ENCODE results near the gene ATP8A2.

The ATP8A2 gene

DNA sequence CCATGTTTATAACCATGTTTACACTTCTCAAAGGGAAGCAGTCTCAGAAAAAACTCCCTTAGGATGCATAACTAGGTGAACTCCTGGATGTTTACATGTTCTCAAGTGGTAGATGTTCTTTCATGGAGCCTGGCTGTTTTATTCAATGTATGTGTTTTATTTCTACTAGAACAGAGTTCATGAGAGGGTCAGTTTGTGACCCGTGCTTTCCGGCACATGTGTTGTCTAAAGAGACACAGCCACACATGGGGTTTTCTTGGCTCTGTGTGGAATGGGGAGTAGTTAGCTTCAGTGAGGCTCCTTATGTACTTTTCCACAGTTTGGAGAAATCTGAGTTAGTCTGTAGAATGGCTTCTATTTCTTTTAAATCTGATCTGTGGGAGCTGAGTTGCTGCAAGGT lies 60.9 kb downstream of the ATP8A2 start:
- TF ChIP-seq Cebpa-rat (IDR thresholded peaks at IDR 0.05), result no peak
- Histone ChIP-seq H3K27me3 (no peaks in the 10 kb centered on the region), H3K9me3 (replicated peaks in 1 of 11) (peaks cover 1 to 3% (median 2%) of the 10 kb centered on the region in 11 experiments; a peak in 19 of 22 replicates), H3K9ac (no peak overlapping the region), H4K20me1 (no peaks in the 10 kb centered on the region), H3K4me3 (no peak overlapping the region), H3K36me3 (no peaks in the 10 kb centered on the region), H3K27ac (no peak overlapping the region), H3K4me2 (no peak overlapping the region), H3K4me1 (peaks cover 0 to 6% (median 0%) of the 10 kb centered on the region in 10 experiments; a peak in 4 of 20 replicates)

DNA sequence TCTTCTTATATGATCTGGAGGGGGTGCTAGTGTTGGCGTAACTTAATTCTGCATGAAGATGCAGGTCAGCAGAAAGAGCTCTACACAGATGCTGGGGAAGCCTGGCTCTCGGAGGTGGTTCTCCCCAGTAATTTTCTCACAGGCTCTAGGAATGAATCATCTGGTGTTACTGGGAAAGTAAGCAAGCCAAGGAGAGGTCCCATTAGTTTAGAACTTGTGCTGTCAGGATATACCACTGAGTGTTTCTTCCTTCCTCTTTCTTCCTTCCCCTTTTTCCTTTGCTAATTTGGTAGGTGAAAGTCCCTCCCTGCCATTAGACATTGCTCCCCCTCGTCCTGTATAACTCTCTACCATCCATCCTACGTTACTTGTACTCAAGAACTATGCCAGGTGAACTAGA lies 68.3 kb downstream of the ATP8A2 start:
- no peak for TF ChIP-seq Cebpa-rat (IDR thresholded peaks at IDR 0.05)
- Histone ChIP-seq H3K36me3 (no peaks in the 10 kb centered on the region), H3K9ac (no peak overlapping the region), H3K4me3 (no peak overlapping the region), H4K20me1 (no peaks in the 10 kb centered on the region), H3K9me3 (replicated peaks in 1 of 11) (no peaks in the 10 kb centered on the region), H3K4me1 (peaks cover 10 to 35% (median 16%) of the 10 kb centered on the region in 10 experiments), H3K27me3 (no peaks in the 10 kb centered on the region), H3K27ac (no peak overlapping the region), H3K4me2 (peak overlapping the region; percentile 32 to 80 (median 56))

DNA sequence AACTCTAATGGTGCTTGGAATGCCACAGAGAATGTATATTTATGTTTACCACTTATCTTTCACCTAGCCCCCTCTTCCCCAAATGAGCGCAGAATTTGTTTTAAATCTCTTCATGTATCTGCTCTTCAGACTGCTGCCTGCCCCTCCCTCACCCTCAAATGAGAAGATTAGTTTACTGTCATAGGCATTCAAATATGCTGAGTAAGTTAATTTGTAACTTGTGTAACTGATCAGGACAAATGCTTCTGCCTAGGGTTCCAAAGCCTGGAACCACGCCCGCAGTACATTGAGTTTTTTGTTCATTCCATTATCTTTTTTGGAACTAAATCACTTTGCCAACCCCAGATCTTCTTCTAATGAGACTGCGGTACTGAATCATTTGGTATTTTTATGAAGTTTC lies 74.5 kb downstream of the ATP8A2 start:
- H3K9me3 ChIP-seq (replicated peaks in 1 of 11), result peaks cover 7 to 13% (median 9%) of the 10 kb centered on the region in 11 experiments; a peak in 19 of 22 replicates
- H3K4me2 ChIP-seq, result no peak overlapping the region
- H3K9ac ChIP-seq, result no peak overlapping the region
- H3K36me3 ChIP-seq, result no peaks in the 10 kb centered on the region
- H3K4me3 ChIP-seq, result no peak overlapping the region
- H3K27ac ChIP-seq, result no peak overlapping the region
- no peaks in the 10 kb centered on the region for H3K27me3 ChIP-seq
- TF ChIP-seq Cebpa-rat (IDR thresholded peaks at IDR 0.05), result no peak
- no peaks in the 10 kb centered on the region for H4K20me1 ChIP-seq
- H3K4me1 ChIP-seq, result peaks cover 0 to 6% (median 4%) of the 10 kb centered on the region in 10 experiments; a peak in 7 of 20 replicates

DNA sequence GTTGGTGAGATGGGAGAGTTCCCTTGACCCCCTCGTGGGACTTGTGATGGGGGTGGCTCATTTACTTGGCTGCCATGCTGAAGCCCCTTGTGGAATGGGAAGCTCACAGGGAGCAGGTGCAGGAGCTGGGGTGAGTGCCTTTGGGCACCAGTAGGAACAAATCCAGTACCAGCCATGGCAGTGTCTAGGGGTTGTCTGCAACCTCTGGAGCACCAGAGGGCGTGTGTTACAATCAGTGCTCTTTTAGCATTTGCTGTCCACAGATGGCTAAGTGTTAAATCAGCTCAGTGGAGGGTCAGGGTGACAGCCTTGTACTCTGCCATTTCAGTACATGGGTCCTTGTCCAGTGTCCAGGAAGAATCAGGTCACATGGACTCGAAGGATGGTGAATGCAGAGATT lies 75.6 kb downstream of the ATP8A2 start:
- H3K4me1 ChIP-seq, result peaks cover 0 to 6% (median 2%) of the 10 kb centered on the region in 10 experiments; a peak in 3 of 20 replicates

DNA sequence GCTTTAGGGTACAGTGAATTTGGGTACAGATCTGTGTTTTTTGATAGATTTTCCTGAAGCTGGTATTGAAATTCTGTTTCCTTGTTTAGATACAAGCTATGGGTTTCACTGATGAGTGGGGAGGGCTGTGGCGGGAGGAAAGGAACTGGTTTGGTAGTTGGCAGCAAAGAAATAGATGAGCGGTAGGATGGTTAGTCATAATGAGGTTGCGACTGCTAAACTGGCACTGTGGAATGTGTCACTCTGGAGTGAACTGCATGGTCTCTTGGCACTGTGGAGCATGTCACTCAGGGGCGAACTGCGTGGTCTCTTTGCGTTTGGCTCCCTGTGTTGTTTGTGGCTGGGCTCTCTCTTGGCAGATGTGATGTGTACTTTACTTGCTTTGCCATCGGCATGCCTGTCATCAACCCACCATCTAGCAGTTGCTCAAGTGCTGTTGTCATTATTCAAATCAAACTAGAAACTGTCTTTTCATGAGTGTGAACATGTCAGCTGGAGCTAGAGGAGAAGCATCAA lies 82.1 kb downstream of the ATP8A2 start:
- Histone ChIP-seq H3K9ac (no peak overlapping the region), H3K36me3 (no peaks in the 10 kb centered on the region), H4K20me1 (no peaks in the 10 kb centered on the region), H3K27me3 (no peaks in the 10 kb centered on the region), H3K4me2 (no peak overlapping the region), H3K27ac (no peak overlapping the region), H3K9me3 (replicated peaks in 1 of 11) (no peaks in the 10 kb centered on the region), H3K4me3 (no peak overlapping the region), H3K4me1 (peaks cover 0 to 6% (median 2%) of the 10 kb centered on the region in 10 experiments; a peak in 3 of 20 replicates)
- TF ChIP-seq Cebpa-rat (IDR thresholded peaks at IDR 0.05), result no peak

More for the DNA sequence above, 75.6 kb downstream of the ATP8A2 start:
- Histone ChIP-seq H3K27me3 (no peaks in the 10 kb centered on the region), H3K27ac (no peak overlapping the region), H3K9ac (no peak overlapping the region), H3K4me3 (no peak overlapping the region), H4K20me1 (no peaks in the 10 kb centered on the region), H3K9me3 (replicated peaks in 1 of 11) (peaks cover 7 to 13% (median 9%) of the 10 kb centered on the region in 11 experiments; a peak in 19 of 22 replicates), H3K36me3 (no peaks in the 10 kb centered on the region), H3K4me2 (no peak overlapping the region)
- no peak for TF ChIP-seq Cebpa-rat (IDR thresholded peaks at IDR 0.05)

DNA sequence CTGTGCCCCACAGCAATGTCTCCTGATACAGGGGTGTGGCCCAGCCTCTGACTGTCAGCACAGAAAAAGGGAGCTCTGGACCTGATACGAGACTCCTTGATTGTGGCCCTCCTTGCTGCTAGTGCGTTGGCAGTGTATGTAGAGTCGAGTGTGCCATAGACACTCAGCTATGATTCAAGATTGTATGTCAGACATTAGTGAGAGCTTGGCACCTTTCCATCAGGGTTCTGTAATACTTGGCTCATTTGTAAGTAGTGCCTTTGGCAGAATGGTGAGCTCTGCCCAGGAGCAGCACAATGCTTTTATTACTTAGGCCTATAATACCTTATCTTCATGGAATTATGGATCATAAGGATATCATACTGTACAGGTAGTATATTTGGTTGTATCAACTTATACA lies 83.4 kb downstream of the ATP8A2 start:
- Histone ChIP-seq H3K9me3 (replicated peaks in 1 of 11) (no peaks in the 10 kb centered on the region), H4K20me1 (no peaks in the 10 kb centered on the region), H3K27me3 (no peaks in the 10 kb centered on the region), H3K36me3 (no peaks in the 10 kb centered on the region), H3K4me1 (no peaks in the 10 kb centered on the region), H3K4me2 (no peak overlapping the region), H3K27ac (no peak overlapping the region), H3K4me3 (no peak overlapping the region), H3K9ac (no peak overlapping the region)
- no peak for TF ChIP-seq Cebpa-rat (IDR thresholded peaks at IDR 0.05)

DNA sequence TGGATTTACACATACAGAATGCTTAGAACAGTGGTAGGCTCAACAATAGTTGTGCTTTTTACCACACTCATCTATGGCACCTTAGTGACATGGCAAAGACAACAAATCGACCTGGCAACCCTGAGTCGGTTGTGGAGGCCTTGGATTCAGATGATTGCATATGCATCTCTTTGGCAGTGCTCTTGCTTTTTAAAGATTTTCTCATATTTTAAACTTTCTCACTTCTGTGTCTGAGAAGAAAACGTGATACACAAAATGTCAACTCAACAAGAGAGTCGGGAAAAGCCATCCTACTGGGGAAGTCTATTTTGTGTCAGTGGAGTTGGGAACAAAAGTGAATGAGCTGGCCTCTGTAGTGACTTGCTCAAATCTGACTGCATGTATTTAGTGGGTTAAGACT lies 85.8 kb downstream of the ATP8A2 start:
- no peak for TF ChIP-seq Cebpa-rat (IDR thresholded peaks at IDR 0.05)
- no peaks in the 10 kb centered on the region for H3K9me3 ChIP-seq (replicated peaks in 1 of 11)
- no peaks in the 10 kb centered on the region for H4K20me1 ChIP-seq
- no peaks in the 10 kb centered on the region for H3K27me3 ChIP-seq
- no peak overlapping the region for H3K27ac ChIP-seq
- no peak overlapping the region for H3K9ac ChIP-seq
- H3K36me3 ChIP-seq, result no peaks in the 10 kb centered on the region
- H3K4me3 ChIP-seq, result no peak overlapping the region
- H3K4me2 ChIP-seq, result no peak overlapping the region
- no peaks in the 10 kb centered on the region for H3K4me1 ChIP-seq

DNA sequence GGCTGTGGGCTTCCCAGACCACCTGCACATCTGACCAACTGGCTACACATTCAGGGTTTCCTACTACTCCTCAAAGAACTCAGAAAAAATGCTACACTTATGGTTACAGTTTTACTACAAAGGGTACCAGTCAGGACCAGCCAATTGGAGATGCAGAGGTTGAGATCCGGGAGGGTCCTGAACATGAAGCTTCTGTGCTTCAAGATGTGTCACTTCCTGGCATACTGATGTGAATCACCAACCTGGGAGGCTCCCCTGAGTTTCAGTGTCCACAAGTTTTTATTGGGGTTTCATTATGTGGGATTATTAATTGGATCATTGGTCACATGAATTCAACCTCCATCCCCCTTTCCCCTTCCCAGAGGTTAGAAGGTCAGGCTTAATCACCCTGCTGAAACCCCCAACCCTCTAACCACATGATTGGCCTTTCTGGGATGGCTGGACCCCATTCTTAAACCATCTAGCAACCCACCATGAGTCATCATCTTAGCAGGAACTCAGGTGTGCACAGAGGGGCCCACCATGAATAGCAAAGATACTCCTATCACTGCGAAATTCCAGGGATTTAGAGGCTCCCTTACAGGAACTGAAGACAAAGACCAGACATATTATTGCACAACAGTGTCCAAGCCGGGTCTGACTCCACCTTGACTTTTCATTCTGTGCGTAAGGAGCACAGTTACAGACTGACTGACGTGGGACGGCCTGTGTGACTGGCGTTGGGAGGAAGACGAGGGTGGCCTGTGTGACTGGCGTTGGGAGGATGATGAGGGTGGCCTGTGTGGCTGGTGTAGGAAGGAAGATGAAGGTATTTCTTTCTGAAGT lies 90.7 kb downstream of the ATP8A2 start:
- no peak overlapping the region for H3K27ac ChIP-seq

DNA sequence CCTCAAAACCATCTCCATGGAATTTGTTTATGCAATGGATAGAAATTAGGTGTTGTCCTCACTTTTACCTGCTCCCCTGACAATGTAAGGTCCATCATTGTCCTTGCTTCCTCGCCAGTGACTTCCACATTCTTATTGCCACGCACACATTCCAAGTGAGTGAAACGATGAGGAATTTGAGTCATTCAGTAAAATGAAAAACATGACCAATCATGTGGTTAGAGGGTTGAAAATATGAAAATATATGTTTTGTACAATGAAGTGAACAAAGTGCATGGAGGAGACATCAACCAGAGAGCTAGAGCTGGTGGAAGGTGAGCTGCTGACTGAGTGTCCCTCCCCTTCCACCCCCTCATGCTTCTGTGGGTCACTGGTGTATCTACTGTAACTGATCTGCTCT lies 91.7 kb downstream of the ATP8A2 start:
- peaks cover 0 to 5% (median 0%) of the 10 kb centered on the region in 10 experiments; a peak in 1 of 20 replicates for H3K4me1 ChIP-seq
- peaks cover 7 to 18% (median 9%) of the 10 kb centered on the region in 11 experiments; a peak in 21 of 22 replicates for H3K9me3 ChIP-seq (replicated peaks in 1 of 11)
- H3K4me2 ChIP-seq, result no peak overlapping the region
- no peak overlapping the region for H3K9ac ChIP-seq
- H4K20me1 ChIP-seq, result no peaks in the 10 kb centered on the region
- no peak for TF ChIP-seq Cebpa-rat (IDR thresholded peaks at IDR 0.05)
- H3K27me3 ChIP-seq, result no peaks in the 10 kb centered on the region
- no peaks in the 10 kb centered on the region for H3K36me3 ChIP-seq
- H3K4me3 ChIP-seq, result no peak overlapping the region
- H3K27ac ChIP-seq, result no peak overlapping the region

More for the DNA sequence above, 90.7 kb downstream of the ATP8A2 start:
- no peaks in the 10 kb centered on the region for H4K20me1 ChIP-seq
- peak in 4 of 11 experiments; percentile 16 to 48 (median 21); a peak in 4 of 22 replicates for TF ChIP-seq Cebpa-rat (IDR thresholded peaks at IDR 0.05)
- H3K4me3 ChIP-seq, result no peak overlapping the region
- no peaks in the 10 kb centered on the region for H3K36me3 ChIP-seq
- H3K9me3 ChIP-seq (replicated peaks in 1 of 11), result peaks cover 0 to 8% (median 0%) of the 10 kb centered on the region in 11 experiments; a peak in 3 of 22 replicates
- no peaks in the 10 kb centered on the region for H3K27me3 ChIP-seq
- peaks cover 0 to 5% (median 0%) of the 10 kb centered on the region in 10 experiments; a peak in 1 of 20 replicates for H3K4me1 ChIP-seq
- no peak overlapping the region for H3K9ac ChIP-seq
- no peak overlapping the region for H3K4me2 ChIP-seq
